Panc1 (cell line): Measurements from ENCODE around the gene MDGA2.

Source experiments
- CTCF ChIP-seq: fragments of 450-650 bp; IDR thresholded peaks from 2 replicates; pipeline ENCODE4 v1.5.1; 2017; ENCODE audit warnings: mild to moderate bottlenecking
- POLR2AphosphoS5 ChIP-seq: IDR thresholded peaks from 2 replicates; pipeline ENCODE4 v1.6.1; 2012; ENCODE audit warnings: mild to moderate bottlenecking, low read depth, low read length, moderate library complexity

GRCh38 chr14:46985529-46986380, 689.6 kb downstream of the MDGA2 start:
- TF ChIP-seq CTCF, result no peak
- no peak for TF ChIP-seq POLR2AphosphoS5
